Daoy (cell line): ENCODE results near the gene KRT80. TPM values are rescaled to one million over a fixed set of nuclear protein-coding genes. Genes with fewer than 3 reads are reported as not detected.
A peak's percentile ranks its signal among the peaks of the same experiment; 100 is the strongest.
"Not testable (repeated sequence)": the region's sequence is repeated elsewhere in the genome, so short reads cannot be mapped to it uniquely, and the experiment has no call there.

ENCODE experiments used
- DNase-seq: peaks from one replicate; pipeline ENCODE4 v3.0.0-alpha.2; 2015; ENCODE audit warnings: low read depth
- total RNA-seq: library from RNA; depleted of rRNA; stranded (reverse); fragments of >200 nt; shearing (Covaris generic); gene quantifications from 2 replicates; pipeline ENCODE4 v1.2.3, GENCODE V29; 2014; rRNA removed

Gene KRT80
- total RNA-seq, result 4.4 and 5.5 TPM in 2 replicates

DNA sequence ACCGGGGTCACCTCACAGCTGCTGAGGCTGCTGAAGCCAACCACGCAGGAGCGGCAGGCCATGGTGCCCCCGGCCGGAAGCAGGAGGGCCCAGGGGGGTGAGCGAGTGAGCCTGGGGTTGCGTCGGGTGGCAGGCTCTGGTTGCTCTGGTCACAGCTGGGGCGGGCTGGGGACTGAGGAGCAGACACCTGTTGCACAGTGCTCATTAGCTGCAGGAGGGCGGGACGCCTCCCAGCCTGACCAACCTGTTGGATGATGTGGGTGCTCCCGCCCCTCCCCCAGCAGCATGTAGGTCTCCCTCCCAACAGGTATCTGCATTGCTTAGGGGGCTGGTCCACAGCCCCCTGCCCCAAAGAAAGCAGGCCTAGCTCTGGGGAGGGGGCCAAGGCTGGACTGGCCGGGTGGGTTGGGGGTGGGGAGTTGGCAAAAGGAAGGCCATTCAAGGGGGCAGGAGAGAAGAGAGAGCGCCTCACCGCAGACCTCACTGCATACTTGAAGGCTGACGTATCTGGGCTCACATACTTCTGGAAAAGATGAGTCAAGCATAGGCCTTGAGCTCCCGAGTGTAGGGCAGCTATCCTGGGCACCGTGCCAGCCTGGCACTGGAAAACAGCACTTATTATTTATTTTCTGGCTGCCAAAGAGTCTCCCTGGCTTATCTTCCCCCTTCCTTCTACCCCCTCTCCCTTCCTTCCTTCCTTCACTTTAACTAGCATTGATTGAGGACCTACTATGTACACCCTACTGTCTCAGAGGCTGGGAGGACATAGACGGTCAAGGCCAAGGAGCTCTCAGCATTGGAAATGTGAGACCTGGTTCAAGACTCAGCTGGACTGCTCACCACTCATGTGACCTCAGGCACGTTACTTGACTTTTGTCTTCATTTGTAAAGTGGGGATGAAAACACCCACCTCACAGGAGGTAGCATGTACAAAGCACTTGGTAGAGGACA lies at the start of gene KRT80:
KRT80 (minus strand) TSS at position 174 of the 951 bp plus-strand sequence; CDS start at position 62, 112 bp downstream.
- DNase-seq, result peak; percentile 99

DNA sequence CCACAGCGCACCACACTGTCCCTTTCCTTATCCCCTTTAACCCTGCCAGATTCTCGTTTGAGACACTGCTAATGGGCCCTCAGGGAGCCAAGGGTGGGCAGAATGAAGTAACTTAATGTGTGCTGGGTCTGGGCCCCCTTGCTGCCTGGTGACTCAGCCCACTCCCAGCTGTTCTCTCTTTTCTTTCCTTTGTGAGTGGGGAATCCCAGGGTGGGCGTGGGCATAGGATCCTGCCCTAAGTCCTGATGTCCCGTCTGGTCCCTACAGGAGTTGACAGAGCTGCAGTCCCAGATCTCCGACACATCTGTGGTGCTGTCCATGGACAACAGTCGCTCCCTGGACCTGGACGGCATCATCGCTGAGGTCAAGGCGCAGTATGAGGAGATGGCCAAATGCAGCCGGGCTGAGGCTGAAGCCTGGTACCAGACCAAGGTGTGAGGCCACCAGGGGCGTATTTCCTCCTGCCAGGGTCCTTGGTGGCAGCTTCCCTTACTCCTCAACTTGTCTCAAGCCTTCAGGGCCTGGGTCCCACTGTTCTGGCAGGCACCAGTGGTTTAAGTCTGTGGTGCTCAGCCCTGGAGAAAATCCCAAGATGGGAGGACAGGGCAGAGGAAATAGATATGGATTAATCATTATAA lies 49.5 kb upstream of the KRT80 start:
- DNase-seq, result peak; percentile 57

DNA sequence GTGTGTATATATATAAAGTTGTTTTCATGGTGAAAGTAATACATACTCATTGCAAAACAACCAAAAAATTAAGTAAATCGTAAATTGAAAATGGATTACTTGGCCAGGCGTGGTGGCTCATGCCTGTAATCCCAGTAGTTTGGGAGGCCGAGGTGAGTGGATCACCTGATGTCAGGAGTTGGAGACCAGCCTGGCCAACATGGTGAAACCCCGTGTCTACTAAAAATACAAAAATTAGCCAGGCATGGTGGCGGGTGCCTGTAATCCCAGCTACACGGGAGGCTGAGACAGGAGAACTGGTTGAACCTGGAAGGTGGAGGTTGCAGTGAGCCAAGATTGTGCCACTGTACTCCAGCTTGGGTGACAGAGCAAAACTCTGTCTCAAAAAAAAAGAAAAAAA lies 48.4 kb upstream of the KRT80 start:
- not testable (repeated sequence) for DNase-seq

DNA sequence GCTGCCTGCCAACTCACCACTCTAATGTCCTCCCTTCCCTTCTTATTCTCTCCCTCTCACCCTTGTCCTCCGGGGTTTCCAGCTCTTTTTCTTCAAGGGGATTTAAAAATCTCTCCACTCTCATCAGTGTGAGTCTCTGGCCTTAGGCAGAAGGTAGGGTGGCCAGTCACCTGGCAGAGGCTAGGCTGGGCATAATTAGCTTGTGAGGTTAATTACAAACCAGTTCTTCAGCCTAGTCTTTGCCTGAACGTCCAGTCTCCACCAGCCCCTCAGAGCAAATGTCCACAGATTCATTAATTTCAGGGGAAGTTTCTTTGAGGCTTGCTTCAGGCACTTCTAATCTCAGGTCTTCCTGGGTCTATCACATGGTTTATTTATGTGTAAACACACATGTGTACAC lies 48.0 kb upstream of the KRT80 start:
- DNase-seq, result no peak

DNA sequence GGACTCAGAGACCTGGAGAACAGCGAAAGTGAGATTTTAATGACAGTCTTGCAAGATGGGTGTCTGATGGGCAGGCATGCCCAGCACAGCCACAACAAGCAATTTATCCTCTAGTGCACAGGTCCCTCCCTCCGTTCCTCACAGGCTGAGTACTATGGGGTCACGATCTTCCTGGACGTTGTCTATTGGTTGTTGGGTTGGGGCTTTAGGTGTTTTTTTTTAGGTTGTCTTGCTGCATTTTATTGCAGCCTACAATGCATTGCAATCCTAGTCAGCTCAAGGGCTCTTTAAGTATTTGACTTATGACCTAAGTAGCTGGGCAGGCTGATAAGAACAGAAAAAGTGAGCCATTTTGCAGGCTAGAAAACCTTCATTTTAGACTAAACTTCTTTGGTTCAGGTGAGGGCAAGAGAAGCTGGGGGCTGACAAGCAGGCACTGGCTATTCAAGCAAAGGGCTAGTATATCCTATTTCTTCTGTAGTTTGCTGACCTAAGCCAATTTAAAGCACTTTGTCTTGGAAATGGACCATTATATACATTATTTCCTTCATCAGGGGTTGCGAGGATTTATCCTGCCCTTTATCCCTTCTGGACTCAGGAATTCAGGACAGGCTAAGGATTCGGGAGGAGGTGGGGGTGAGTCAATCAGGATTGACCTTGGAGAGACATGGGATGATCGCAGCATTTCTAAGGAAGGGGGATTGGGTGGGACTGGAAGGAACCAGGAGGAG lies 47.3 kb upstream of the KRT80 start:
- DNase-seq, result no peak

DNA sequence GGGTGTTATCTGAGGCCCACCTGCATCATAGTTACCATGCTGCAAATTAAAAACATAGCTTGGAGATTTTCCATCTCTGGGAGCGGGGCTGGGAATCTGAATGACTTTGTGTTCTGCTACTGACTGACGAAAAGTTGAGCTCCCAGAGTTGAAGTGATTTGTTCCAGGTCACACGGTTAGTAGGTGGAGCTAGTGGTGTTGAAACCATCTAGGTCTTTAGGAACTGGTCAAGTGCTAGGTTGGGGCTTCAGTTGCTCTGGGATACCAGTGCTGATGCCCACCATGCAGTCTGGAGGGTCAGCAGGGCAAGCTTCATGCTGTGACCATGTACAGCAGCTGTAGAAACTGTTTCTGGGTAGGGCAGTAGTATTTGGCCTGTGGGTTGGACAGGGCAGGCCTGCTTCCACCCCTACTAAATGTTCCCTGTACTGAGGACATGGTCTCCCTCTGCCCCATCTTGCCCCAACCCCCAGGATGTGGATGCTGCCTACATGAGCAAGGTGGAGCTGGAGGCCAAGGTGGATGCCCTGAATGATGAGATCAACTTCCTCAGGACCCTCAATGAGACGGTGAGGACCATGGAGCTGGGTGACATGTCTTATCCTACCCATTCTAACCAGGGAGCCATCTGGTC lies 46.5 kb upstream of the KRT80 start:
- no peak for DNase-seq

DNA sequence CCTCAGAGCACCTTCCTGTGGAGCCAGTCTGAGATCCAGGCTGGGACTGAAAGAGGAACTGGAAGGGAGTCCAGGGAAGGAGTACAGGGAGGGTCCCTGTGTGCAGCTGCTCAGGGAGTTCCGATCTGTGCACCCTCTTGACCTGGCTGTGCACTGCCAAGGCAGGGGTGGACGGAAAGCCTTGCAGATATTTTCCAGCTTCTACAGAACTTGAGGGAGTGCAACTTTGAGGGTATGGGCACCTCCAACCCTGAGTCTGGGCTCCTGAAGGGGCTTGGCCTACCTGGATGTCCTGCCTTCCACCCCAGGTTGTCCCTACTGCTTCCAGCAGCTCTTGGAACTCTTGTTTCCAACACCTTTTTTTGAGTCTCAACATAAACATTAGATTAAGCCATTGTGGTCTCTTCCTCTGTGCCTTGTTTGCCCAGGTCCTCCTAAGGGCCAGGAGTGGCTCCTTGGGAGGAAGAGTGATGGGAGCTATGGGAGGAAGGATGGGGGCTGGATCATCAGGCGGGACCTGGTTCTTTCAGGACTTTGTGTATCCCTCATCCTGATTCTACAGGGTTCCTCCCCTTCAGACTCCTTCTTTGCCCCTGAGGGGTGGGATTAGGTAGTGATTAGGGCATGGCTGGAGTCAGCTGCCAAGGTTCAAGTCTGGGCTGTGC lies 44.7 kb upstream of the KRT80 start:
- no peak for DNase-seq

DNA sequence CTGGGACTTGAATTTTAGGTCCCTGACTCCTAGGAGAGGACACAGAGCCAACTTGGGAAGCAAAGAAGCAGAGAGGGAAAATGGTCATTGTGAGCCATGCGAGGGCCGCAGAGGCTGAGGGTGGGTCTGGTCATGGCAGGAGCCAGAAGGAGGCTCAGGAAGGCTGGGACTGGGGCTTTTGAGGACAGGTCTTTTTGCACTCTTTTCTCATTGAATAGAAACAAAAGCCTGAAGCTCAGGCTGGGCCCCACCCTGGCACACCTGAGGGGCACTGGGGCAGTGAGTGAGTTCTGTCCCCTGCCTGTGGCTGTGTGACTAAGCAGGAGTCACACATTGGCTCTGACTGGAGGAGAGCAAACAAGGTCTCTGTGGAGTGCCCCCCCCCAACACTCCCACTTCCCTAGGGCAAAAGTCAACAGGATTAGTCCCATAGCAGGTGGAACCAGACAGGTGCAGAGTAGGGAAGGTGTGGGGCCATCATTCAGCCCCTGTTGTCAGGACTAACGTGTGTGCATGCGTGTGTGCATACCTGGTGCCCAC lies 44.1 kb upstream of the KRT80 start:
- peak; percentile 44 for DNase-seq

DNA sequence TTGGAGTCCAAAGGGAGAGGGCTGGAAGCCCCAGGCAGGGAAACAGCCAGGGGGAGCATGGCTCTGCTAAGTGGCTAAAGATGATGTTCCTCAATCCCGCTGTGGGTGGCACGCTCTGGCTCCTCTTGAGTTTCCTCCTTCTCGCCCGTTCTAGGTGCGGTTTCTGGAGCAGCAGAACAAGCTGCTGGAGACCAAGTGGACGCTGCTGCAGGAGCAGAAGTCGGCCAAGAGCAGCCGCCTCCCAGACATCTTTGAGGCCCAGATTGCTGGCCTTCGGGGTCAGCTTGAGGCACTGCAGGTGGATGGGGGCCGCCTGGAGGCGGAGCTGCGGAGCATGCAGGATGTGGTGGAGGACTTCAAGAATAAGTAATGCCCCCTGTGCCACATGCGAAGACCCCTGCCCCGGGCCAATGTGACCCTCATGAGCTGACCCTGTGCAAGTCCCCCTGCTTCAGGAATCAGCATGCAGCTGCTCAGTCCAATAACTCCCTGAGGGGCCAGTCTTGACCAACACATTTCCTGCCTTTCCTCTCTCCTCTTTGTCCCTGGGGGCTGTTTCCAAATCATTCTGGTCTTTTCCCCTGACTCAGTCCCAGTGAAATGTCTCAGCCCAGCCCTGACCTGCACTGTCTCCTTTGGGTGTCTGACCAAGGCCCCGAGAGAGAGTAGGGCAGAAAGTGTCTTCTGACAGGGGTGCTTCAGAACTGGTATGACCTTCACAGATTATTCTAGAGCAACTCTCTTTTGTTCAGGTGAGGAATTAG lies 43.4 kb upstream of the KRT80 start:
- DNase-seq, result no peak

DNA sequence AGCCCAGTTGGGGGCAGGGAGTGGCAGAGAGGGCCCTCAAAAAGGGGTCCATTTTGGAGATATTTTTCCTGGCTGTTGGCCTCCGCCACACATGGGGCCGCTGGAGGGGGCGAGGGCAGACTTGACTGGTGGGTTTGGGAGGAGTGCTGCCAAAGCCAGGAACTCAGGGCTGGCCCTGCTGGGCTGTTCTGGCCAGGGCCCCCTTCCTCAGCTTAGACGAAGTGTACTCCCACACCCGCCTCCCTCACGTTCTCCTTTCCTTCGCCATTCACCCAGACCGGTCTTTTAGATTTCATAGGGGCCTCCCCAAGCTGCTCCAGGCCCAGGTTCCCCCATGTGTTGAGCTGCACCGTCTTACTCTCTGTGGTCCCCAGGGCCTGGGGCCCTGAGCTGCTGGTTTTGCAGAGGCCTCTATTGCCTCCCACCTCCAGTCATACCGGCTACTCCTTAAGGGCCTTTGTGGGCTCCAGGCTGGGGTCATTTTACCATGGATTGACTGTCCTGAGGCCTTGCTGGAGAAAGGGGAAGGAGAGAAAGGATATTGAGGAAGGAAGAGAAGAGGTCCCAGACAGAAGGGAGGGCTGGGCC lies 42.5 kb upstream of the KRT80 start:
- no peak for DNase-seq

DNA sequence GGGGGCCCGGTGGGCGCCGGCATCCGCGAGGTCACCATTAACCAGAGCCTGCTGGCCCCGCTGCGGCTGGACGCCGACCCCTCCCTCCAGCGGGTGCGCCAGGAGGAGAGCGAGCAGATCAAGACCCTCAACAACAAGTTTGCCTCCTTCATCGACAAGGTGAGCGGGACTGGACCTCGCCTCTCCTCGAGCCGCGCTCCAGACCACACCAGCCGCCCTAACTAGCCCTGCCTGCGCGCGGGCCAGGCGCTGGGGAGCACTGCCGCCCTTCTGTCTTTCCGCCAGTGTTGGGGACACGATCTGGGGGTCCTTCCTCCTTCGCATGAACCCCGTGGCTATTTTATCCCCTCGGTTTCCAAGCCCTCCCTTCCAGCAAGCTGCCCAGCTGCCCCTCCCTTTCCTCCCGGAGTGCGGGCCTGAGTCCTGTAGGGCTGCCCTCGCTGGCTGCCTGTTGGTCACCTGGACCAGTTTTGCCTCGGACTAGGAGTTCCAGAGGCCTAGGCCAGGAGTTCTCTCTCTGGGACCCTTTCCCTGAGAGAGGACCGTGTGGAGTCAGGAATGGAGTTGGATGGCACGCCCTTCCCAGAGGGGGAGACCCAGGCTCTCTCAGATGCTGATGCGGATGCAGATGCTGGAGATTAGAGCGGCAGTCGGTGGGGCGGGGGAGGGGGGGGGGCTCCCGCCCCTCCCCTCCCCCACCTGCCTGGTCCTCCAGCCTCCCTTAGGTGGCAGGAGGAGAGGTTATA lies 41.8 kb upstream of the KRT80 start:
- DNase-seq, result no peak

DNA sequence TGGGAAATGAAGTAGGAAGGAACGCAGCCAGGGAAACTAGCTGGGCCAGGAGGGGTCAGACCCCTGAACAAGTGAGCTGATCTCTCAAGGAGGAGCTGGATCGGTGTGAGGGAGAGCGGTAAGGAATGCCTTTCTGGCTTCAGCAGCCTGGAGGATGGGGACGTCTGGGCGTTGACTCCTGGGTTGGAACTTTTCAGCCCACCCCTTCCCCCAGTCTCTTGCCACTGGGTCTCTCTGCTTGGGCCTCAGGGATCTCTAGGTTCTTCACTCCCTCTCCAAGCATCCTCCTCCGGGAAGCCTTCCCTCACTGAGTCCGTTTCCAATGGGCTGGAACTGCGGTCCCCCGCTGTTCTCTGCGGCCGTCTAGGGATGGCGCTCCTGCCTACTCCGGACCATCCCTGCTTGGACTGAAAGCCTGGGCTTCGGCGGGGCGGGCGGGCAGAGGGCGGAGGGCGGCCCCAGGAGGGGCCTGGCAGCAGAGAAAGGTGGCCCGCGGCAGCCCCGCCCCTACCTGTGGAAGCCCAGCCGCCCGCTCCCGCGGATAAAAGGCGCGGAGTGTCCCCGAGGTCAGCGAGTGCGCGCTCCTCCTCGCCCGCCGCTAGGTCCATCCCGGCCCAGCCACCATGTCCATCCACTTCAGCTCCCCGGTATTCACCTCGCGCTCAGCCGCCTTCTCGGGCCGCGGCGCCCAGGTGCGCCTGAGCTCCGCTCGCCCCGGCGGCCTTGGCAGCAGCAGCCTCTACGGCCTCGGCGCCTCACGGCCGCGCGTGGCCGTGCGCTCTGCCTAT lies 41.1 kb upstream of the KRT80 start, which contains the start of gene KRT7:
KRT7 (plus strand) TSS at position 570 of the 788 bp plus-strand sequence; CDS start at position 624, 54 bp downstream.
- DNase-seq, result no peak

DNA sequence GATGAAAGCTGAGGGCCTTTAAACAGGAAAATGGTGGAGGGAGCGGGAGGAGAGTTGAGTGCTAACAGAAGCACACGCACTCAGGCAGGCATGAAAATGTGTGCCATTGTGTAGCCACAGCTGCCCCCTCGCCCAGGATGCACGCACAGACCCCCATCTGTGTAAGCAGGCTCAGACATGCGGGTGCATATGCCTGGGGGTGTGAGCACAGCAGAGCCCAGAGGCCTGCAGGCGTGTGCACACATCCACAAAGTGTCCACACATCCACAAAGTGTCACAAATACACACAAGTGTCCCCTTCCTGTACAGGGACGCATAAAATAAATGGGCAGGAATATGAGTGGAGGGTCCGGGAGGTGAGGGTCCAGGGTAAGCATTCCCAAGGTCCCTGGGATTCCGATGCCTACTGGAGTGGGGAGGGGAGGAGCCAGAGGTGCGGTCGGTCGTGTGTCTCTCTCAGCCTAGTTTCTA lies 40.4 kb upstream of the KRT80 start:
- no peak for DNase-seq

DNA sequence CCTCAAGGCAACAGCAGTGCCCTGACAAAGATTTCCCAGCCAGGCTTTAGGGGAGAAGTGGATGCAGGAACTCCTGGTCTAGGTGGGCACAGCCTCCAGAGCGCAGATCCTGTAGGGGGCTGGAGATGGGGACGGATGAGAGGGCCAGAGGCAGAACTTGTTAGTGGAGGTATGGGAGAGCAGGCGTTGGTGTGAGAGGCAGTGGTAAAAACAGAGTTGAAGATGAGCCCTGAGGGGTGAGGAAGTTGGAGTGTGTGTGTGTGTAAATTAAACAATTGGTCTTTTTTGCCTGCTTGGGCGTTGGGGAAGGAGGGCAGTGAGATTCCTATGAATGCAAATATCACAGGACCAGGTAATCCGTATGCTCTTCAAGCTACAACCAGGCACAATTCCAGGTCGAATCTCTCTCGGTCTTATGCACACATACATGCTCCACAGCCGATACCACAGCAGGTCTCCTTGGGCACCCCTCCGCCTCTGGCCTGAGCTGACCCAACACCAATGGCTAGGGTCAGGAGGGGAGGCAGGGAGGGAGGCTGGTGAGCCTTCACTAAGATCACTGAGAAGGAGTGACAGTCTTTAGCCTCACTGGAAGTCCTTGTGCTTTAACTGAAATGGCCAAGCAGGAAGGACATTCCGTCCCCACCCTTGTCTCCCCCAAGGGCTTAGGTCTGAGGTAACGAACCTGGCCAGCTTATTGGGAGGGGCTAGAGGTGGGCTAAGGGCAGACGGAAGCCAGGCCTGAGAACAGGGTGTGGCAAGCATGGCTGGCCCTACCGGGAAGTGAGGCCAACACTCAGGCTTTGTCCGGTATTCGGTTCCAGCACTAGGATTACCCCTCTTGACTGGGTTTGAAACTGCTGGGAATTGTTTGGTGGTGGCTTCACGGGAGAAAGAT lies 39.7 kb upstream of the KRT80 start:
- DNase-seq, result no peak

DNA sequence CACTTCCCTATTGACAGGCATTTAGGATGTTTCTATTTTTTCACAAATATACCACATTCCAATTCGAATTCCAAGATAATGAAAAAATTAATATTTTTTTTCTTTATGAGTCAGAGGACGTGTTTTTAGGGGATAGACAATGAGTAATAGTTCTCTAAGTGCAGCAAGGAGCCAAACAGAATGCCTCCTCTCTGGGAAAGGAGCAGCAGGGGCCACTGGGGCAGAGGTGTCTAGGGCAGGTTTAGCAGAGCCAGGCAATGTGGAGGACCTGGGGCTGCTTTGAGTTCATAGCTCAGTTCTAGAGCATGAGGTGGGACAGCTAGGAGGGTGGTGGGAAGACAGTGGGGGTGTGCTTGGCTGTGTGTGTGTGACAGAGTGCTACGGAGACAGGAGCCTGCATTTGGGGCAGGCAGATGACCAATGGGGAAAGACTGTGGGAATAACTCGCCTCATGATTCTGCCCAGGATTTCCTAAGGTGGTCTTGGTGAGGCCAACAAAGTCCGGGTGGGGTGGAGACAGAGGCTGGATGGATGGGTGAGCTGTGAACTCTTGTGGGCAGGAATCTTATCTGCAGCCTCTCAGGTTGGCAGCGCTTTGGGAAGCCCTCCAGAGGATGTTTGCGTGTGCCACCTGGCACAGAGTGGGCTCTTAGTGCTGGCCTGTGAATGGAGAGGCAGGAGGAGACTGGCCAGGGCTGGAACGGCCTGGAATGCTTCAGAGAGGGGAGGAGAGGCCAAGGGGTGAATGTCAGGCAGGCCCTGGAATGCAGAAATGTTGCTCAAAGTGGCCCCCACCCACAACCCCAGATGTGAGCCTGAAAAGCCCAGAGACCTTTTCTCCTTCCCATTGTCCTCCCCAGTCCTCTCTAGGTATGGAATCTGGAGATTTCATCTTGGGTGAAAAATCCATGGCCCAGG lies 38.8 kb upstream of the KRT80 start:
- DNase-seq, result peak; percentile 91

DNA sequence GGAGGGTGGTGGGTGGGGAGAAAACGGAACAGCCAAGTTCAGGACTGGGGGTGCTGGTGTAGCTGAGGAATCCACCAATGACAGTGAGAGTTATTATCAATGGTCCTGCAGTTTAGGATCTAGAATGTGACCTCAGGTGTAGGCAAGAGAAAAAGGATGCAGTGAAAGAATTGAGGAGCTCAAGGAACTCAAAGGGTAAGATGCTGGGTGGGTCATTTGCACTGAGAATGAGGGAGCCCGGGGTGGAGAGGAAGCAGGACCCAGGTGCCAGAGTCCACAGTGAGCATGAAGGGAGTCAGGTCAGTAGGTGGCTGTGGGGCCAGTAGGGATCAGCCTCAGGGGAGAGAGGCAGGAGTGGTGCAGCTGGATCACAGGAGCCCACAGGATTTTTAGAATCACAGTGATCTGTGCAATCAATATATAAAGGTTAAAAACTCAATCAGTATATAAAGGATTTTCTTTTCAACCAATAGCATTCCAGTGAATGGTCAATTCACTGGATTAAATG lies 38.1 kb upstream of the KRT80 start:
- DNase-seq, result no peak
